ENCODE data around the gene RIOK3. TPM values are rescaled to one million over a fixed set of nuclear protein-coding genes. Genes with fewer than 3 reads are reported as not detected.

Gene RIOK3
- total RNA-seq, 1 experiment from 2014 or later, result 35.8 TPM

GRCh38 chr18:23498877-23499276 is 45.8 kb downstream of the RIOK3 start:
- intact Hi-C loops (cut with micrococcal nuclease; ENCODE audit: unreplicated experiment), result loop anchor here (5.0 kb wide), 2 partner anchors 203 to 423 kb away; no protein-coding TSS in a partner anchor
- no peaks in the 10 kb centered on the region for H3K36me3 ChIP-seq (ENCODE audit: insufficient read depth, low read length, poor library complexity, severe bottlenecking)
- H3K9me3 ChIP-seq (ENCODE audit: low read depth, low read length, poor library complexity, severe bottlenecking), result no peaks in the 10 kb centered on the region
- H3K4me3 ChIP-seq (ENCODE audit: low read depth, low read length, poor library complexity, severe bottlenecking), result no peak overlapping the region
- H3K4me1 ChIP-seq (ENCODE audit: insufficient read depth, low read length, poor library complexity, severe bottlenecking), result peaks cover under 1% of the 10 kb centered on the region
- peak; percentile 87 for DNase-seq (ENCODE audit: low spot score)
- ChIA-PET CTCF (interaction anchor here (0.6 to 1.8 kb wide), 6 partner anchors 8 to 204 kb away, joined by 3 to 13 read pairs (median 3); no protein-coding TSS in a partner anchor), POLR2A (ENCODE audit: low non-redundant PET) (no interaction called here)
- no peak overlapping the region for H3K27ac ChIP-seq (ENCODE audit: low read depth, low read length, poor library complexity, severe bottlenecking)
- no TSS peak for BruUV-seq (replicated peaks)
- no peaks in the 10 kb centered on the region for H3K27me3 ChIP-seq (replicated peaks; ENCODE audit: insufficient read depth, low read depth, low read length, poor library complexity)
- TF ChIP-seq CTCF (conservative IDR thresholded peaks at IDR 0.05; ENCODE audit: low read depth, low read length) (peak; percentile 98), EZH2 (IDR thresholded peaks at IDR 0.05; ENCODE audit: borderline replicate concordance, low read depth, low read length, poor library complexity, severe bottlenecking) (no peak)

GRCh38 chr18:23499291-23499781 is 46.2 kb downstream of the RIOK3 start:
- no peak overlapping the region for H3K4me3 ChIP-seq (ENCODE audit: low read depth, low read length, poor library complexity, severe bottlenecking)
- no TSS peak for BruUV-seq (replicated peaks)
- ChIA-PET POLR2A (ENCODE audit: low non-redundant PET) (no interaction called here), CTCF (interaction anchor here (1.0 to 1.8 kb wide), 3 partner anchors 12 to 204 kb away, joined by 3 to 13 read pairs (median 3); no protein-coding TSS in a partner anchor)
- peaks cover 5% of the 10 kb centered on the region for H3K4me1 ChIP-seq (ENCODE audit: insufficient read depth, low read length, poor library complexity, severe bottlenecking)
- intact Hi-C loops (cut with micrococcal nuclease; ENCODE audit: unreplicated experiment), result loop anchor here (5.0 kb wide), 2 partner anchors 203 to 423 kb away; no protein-coding TSS in a partner anchor
- no peak overlapping the region for H3K27ac ChIP-seq (ENCODE audit: low read depth, low read length, poor library complexity, severe bottlenecking)
- TF ChIP-seq EZH2 (IDR thresholded peaks at IDR 0.05; ENCODE audit: borderline replicate concordance, low read depth, low read length, poor library complexity, severe bottlenecking) (no peak), CTCF (conservative IDR thresholded peaks at IDR 0.05; ENCODE audit: low read depth, low read length) (no peak)
- no peaks in the 10 kb centered on the region for H3K9me3 ChIP-seq (ENCODE audit: low read depth, low read length, poor library complexity, severe bottlenecking)
- no peaks in the 10 kb centered on the region for H3K36me3 ChIP-seq (ENCODE audit: insufficient read depth, low read length, poor library complexity, severe bottlenecking)
- no peaks in the 10 kb centered on the region for H3K27me3 ChIP-seq (replicated peaks; ENCODE audit: insufficient read depth, low read depth, low read length, poor library complexity)
- no peak for DNase-seq (ENCODE audit: low spot score)

GRCh38 chr18:23501626-23502025 is 48.5 kb downstream of the RIOK3 start:
- TF ChIP-seq EZH2 (IDR thresholded peaks at IDR 0.05; ENCODE audit: borderline replicate concordance, low read depth, low read length, poor library complexity, severe bottlenecking) (no peak), CTCF (conservative IDR thresholded peaks at IDR 0.05; ENCODE audit: low read depth, low read length) (no peak)
- Histone ChIP-seq H3K27me3 (replicated peaks; ENCODE audit: insufficient read depth, low read depth, low read length, poor library complexity) (no peaks in the 10 kb centered on the region), H3K4me3 (ENCODE audit: low read depth, low read length, poor library complexity, severe bottlenecking) (no peak overlapping the region), H3K27ac (ENCODE audit: low read depth, low read length, poor library complexity, severe bottlenecking) (no peak overlapping the region), H3K9me3 (ENCODE audit: low read depth, low read length, poor library complexity, severe bottlenecking) (no peaks in the 10 kb centered on the region), H3K36me3 (ENCODE audit: insufficient read depth, low read length, poor library complexity, severe bottlenecking) (no peaks in the 10 kb centered on the region), H3K4me1 (ENCODE audit: insufficient read depth, low read length, poor library complexity, severe bottlenecking) (peaks cover 10% of the 10 kb centered on the region)
- ChIA-PET POLR2A (ENCODE audit: low non-redundant PET) (no interaction called here), CTCF (no interaction called here)
- no peak for DNase-seq (ENCODE audit: low spot score)
- BruUV-seq (replicated peaks), result no TSS peak
- intact Hi-C loops (cut with micrococcal nuclease; ENCODE audit: unreplicated experiment), result loop anchor here (10.0 kb wide), 2 partner anchors 633 to 677 kb away; partner anchors contain the start of gene CABYR

Data from A673 (cell line).